Measurements from ENCODE around the gene TMEM187.

Gene TMEM187

GRCh38 chrX:154024271-154024670 lies 51.7 kb downstream of the TMEM187 start:
- H3K4me3 ChIP-seq = no peak overlapping the region
- H3K9me3 ChIP-seq = no peaks in the 10 kb centered on the region
- no peak for TF ChIP-seq CTCF (IDR thresholded peaks at IDR 0.05)
- H3K27ac ChIP-seq = no peak overlapping the region
- no peak for DNase-seq
- peaks cover 0 to 28% (median under 1%) of the 10 kb centered on the region in 4 donors for H3K4me1 ChIP-seq
- intact Hi-C loops (cut with DNase I; ENCODE audit: low total_unique reads) = no loop called here
- H3K36me3 ChIP-seq = peaks cover 0 to 6% (median 1%) of the 10 kb centered on the region in 3 donors
- no peaks in the 10 kb centered on the region for H3K27me3 ChIP-seq

- Histone ChIP-seq H3K36me3 (peaks cover 7 to 12% (median 11%) of the 10 kb centered on the region in 3 donors), H3K4me3 (no peak overlapping the region), H3K27me3 (no peaks in the 10 kb centered on the region), H3K9me3 (no peaks in the 10 kb centered on the region), H3K27ac (no peak overlapping the region), H3K4me1 (peaks cover 0 to 26% (median 0%) of the 10 kb centered on the region in 4 donors)
- TF ChIP-seq CTCF (IDR thresholded peaks at IDR 0.05) = no peak
- intact Hi-C loops (cut with DNase I; ENCODE audit: low total_unique reads) = no loop called here
- DNase-seq = no peak
Observed at GRCh38 chrX:154025230-154025629, 52.7 kb downstream of the TMEM187 start.

GRCh38 chrX:154026136-154027021 lies 53.8 kb downstream of the TMEM187 start:
- intact Hi-C loops (cut with DNase I; ENCODE audit: low total_unique reads) = no loop called here
- Histone ChIP-seq H3K27ac (no peak overlapping the region), H3K27me3 (no peaks in the 10 kb centered on the region), H3K36me3 (peaks cover 18 to 24% (median 22%) of the 10 kb centered on the region in 3 donors), H3K9me3 (no peaks in the 10 kb centered on the region), H3K4me1 (peaks cover 0 to 16% (median 0%) of the 10 kb centered on the region in 4 donors), H3K4me3 (no peak overlapping the region)
- TF ChIP-seq CTCF (IDR thresholded peaks at IDR 0.05) = no peak
- DNase-seq = no peak

- intact Hi-C loops (cut with DNase I; ENCODE audit: low total_unique reads) = no loop called here
Observed at GRCh38 chrX:154027022-154027402, 54.5 kb downstream of the TMEM187 start.

GRCh38 chrX:154027986-154028385 lies 55.4 kb downstream of the TMEM187 start:
- intact Hi-C loops (cut with DNase I; ENCODE audit: low total_unique reads) = no loop called here
- no peaks in the 10 kb centered on the region for H3K27me3 ChIP-seq
- H3K27ac ChIP-seq = no peak overlapping the region
- no peak for DNase-seq
- H3K4me3 ChIP-seq = no peak overlapping the region
- no peak for TF ChIP-seq CTCF (IDR thresholded peaks at IDR 0.05)
- peaks cover 27 to 33% (median 31%) of the 10 kb centered on the region in 3 donors for H3K36me3 ChIP-seq
- H3K4me1 ChIP-seq = peaks cover 0 to 19% (median 4%) of the 10 kb centered on the region in 4 donors
- H3K9me3 ChIP-seq = no peaks in the 10 kb centered on the region

More at GRCh38 chrX:154027022-154027402, 54.5 kb downstream of the TMEM187 start:
- Histone ChIP-seq H3K4me3 (no peak overlapping the region), H3K9me3 (no peaks in the 10 kb centered on the region), H3K27me3 (no peaks in the 10 kb centered on the region), H3K4me1 (peaks cover 0 to 16% (median 0%) of the 10 kb centered on the region in 4 donors), H3K27ac (no peak overlapping the region), H3K36me3 (peaks cover 24 to 30% (median 28%) of the 10 kb centered on the region in 3 donors)
- TF ChIP-seq CTCF (IDR thresholded peaks at IDR 0.05) = no peak
- no peak for DNase-seq

Data from tibial artery (tissue), 4 donors.